Measurements from ENCODE around the gene MXRA8.
"Not testable (repeated sequence)": the region's sequence is repeated elsewhere in the genome, so short reads cannot be mapped to it uniquely, and the experiment has no call there.

The MXRA8 gene

GRCh38 chr1:1390675-1391074 is 32.3 kb upstream of the MXRA8 start:
- DNase-seq: no peak

GRCh38 chr1:1388078-1388472 is 29.7 kb upstream of the MXRA8 start:
- DNase-seq: no peak

- DNase-seq: no peak
These were observed 29.0 kb upstream of the MXRA8 start for GRCh38 chr1:1387098-1388077.

- DNase-seq: no peak
These were observed 27.6 kb upstream of the MXRA8 start for GRCh38 chr1:1385931-1386330.

- DNase-seq: not testable (repeated sequence)
These were observed 27.0 kb upstream of the MXRA8 start for GRCh38 chr1:1385339-1385738.

- DNase-seq: no peak
These were observed 22.9 kb upstream of the MXRA8 start for GRCh38 chr1:1381294-1381693.

GRCh38 chr1:1380860-1381259 is 22.5 kb upstream of the MXRA8 start:
- DNase-seq: no peak

- no peak for DNase-seq
These were observed 19.3 kb upstream of the MXRA8 start for GRCh38 chr1:1377540-1378205.

- DNase-seq: no peak
These were observed 18.3 kb upstream of the MXRA8 start for GRCh38 chr1:1376551-1377226.

GRCh38 chr1:1374929-1375662 is 16.7 kb upstream of the MXRA8 start, which contains the start of gene AURKAIP1:
AURKAIP1 (minus strand) TSS chr1:1375207; CDS start chr1:1374756, 451 bp downstream.
- peak; percentile 99 for DNase-seq

GRCh38 chr1:1374589-1374928 is 16.2 kb upstream of the MXRA8 start:
- no peak for DNase-seq

- no peak for DNase-seq
These were observed 15.6 kb upstream of the MXRA8 start for GRCh38 chr1:1373815-1374588.

GRCh38 chr1:1373051-1373814 is 14.9 kb upstream of the MXRA8 start:
- no peak for DNase-seq

- DNase-seq: peak; percentile 66
These were observed 13.7 kb upstream of the MXRA8 start for GRCh38 chr1:1371746-1372711.

- peak; percentile 85 for DNase-seq
These were observed 13.0 kb upstream of the MXRA8 start for GRCh38 chr1:1371364-1371745.

GRCh38 chr1:1370771-1371300 is 12.5 kb upstream of the MXRA8 start:
- no peak for DNase-seq

GRCh38 chr1:1370094-1370493 is 11.7 kb upstream of the MXRA8 start:
- not testable (repeated sequence) for DNase-seq

- DNase-seq: no peak
These were observed 9.0 kb upstream of the MXRA8 start for GRCh38 chr1:1367315-1367714.

- no peak for DNase-seq
These were observed 8.3 kb upstream of the MXRA8 start for GRCh38 chr1:1366699-1367066.
